Measurements from ENCODE around the gene CBLN3. TPM values are rescaled to one million over a fixed set of nuclear protein-coding genes. Genes with fewer than 3 reads are reported as not detected.

Gene CBLN3
- total and polyA plus RNA-seq, 9 of the 15 experiments (the other 6 are each of a cell fraction or from before 2014, with no cell fraction given) = 0.05 to 0.59 (median 0.26) TPM; not detected in 1

GRCh38 chr14:24411443-24412389 is 17.8 kb downstream of the CBLN3 start (continued):
- no peak for TF ChIP-seq ZHX1 (conservative IDR thresholded peaks at IDR 0.05; ENCODE audit: low read length)
- no peak for TF ChIP-seq MTA2 (IDR thresholded peaks at IDR 0.05; ENCODE audit: low read depth)
- TF ChIP-seq U2AF2 (optimal IDR thresholded peaks at IDR 0.05; ENCODE audit: low read depth, low read length) = no peak
- no peak for TF ChIP-seq POU5F1 (IDR thresholded peaks at IDR 0.05; ENCODE audit: borderline replicate concordance, low read depth, low read length, partially characterized antibody)
- peak; percentile 61 for TF ChIP-seq REST (IDR thresholded peaks at IDR 0.05; ENCODE audit: borderline replicate concordance)
- TF ChIP-seq REST (CRISPR knock-in tag; IDR thresholded peaks at IDR 0.05; ENCODE audit: low read depth) = no peak
- no peak for TF ChIP-seq PML (IDR thresholded peaks at IDR 0.05; ENCODE audit: low read length)
- no peak for TF ChIP-seq ARID3B (CRISPR knock-in tag; IDR thresholded peaks at IDR 0.05; ENCODE audit: borderline replicate concordance)
- TF ChIP-seq SMAD3 (CRISPR knock-in tag; conservative IDR thresholded peaks at IDR 0.05) = no peak
- peak; percentile 10 to 68; a peak in 2 of 4 replicates for TF ChIP-seq RAD21 (CRISPR knock-in tag; conservative IDR thresholded peaks at IDR 0.05 in 1 of 2, IDR thresholded peaks at IDR 0.05 in 1 of 2)
- no peak for TF ChIP-seq ZNF41 (CRISPR knock-in tag; conservative IDR thresholded peaks at IDR 0.05)
- no peak for TF ChIP-seq DMBX1 (CRISPR knock-in tag; IDR thresholded peaks at IDR 0.05; ENCODE audit: borderline replicate concordance)
- TF ChIP-seq BCL6 (CRISPR knock-in tag; IDR thresholded peaks at IDR 0.05) = no peak
